H9 (cell line): ENCODE results near the gene METTL2A. TPM values are rescaled to one million over a fixed set of nuclear protein-coding genes. Genes with fewer than 3 reads are reported as not detected.

Experiments used
- DNase-seq: peaks from one replicate; pipeline ENCODE4 v3.0.0-alpha.2; 2017
- H2AFZ ChIP-seq: one replicate; pipeline ENCODE4 v1.6.1; 2013; ENCODE audit warnings: mild to moderate bottlenecking, low read length, control low read depth, moderate library complexity
- H2AK5ac ChIP-seq: 2 replicates; pipeline ENCODE4 v1.6.1; 2013; ENCODE audit warnings: low read length, control low read depth, mixed read lengths; ENCODE audit not compliant: insufficient read length
- H2BK120ac ChIP-seq: one replicate; pipeline ENCODE4 v1.6.1; 2013; ENCODE audit warnings: low read depth, mild to moderate bottlenecking, low read length, control low read depth, inconsistent platforms; ENCODE audit not compliant: poor library complexity, severe bottlenecking
- H2BK12ac ChIP-seq: 2 replicates; pipeline ENCODE4 v1.6.1; 2013; ENCODE audit warnings: low read length, control low read depth, mixed read lengths, low read depth; ENCODE audit not compliant: insufficient read length
- H2BK15ac ChIP-seq: 2 replicates; pipeline ENCODE4 v1.6.1; 2013; ENCODE audit warnings: low read depth, low read length, control low read depth
- H2BK20ac ChIP-seq: one replicate; pipeline ENCODE4 v1.6.1; 2013; ENCODE audit warnings: low read depth, mild to moderate bottlenecking, low read length, control low read depth, inconsistent platforms; ENCODE audit not compliant: poor library complexity, severe bottlenecking
- H2BK5ac ChIP-seq: 2 replicates; pipeline ENCODE4 v1.6.1; 2013; ENCODE audit warnings: low read length, control low read depth, mixed read lengths; ENCODE audit not compliant: insufficient read length
- H3K14ac ChIP-seq: 2 replicates; pipeline ENCODE4 v1.6.1; 2013; ENCODE audit warnings: low read length, control low read depth; ENCODE audit not compliant: insufficient read depth
- H3K18ac ChIP-seq: 2 replicates; pipeline ENCODE4 v1.6.1; 2013; ENCODE audit warnings: low read depth, mild to moderate bottlenecking, mixed read lengths, low read length, control low read depth; ENCODE audit not compliant: insufficient read length
- H3K23ac ChIP-seq: 2 replicates; pipeline ENCODE4 v1.6.1; 2013; ENCODE audit warnings: low read length, control low read depth, mixed read lengths, low read depth; ENCODE audit not compliant: insufficient read length
- H3K23me2 ChIP-seq: 2 replicates; pipeline ENCODE4 v1.6.1; 2013; ENCODE audit warnings: low read depth, mild to moderate bottlenecking, mixed read lengths, low read length, control low read depth; ENCODE audit not compliant: insufficient read length, poor library complexity, severe bottlenecking
- H3K27ac ChIP-seq: 2 replicates; pipeline ENCODE4 v1.5.1; 2013; ENCODE audit warnings: low read length, control low read depth, mixed read lengths, low read depth; ENCODE audit not compliant: insufficient read length
- H3K27me3 ChIP-seq: 2 replicates; pipeline ENCODE4 v1.6.1; 2013; ENCODE audit warnings: low read length, control low read depth, inconsistent platforms; ENCODE audit not compliant: insufficient read depth
- H3K4ac ChIP-seq: 2 replicates; pipeline ENCODE4 v1.6.1; 2013; ENCODE audit warnings: low read depth, mild to moderate bottlenecking, control low read depth, inconsistent platforms, low read length, moderate library complexity
- H3K4me1 ChIP-seq: 2 replicates; pipeline ENCODE4 v1.6.1; 2013; ENCODE audit warnings: low read length, control low read depth, inconsistent platforms; ENCODE audit not compliant: insufficient read depth
- H3K4me2 ChIP-seq: 2 replicates; pipeline ENCODE4 v1.6.1; 2013; ENCODE audit warnings: low read length, control low read depth, mixed read lengths; ENCODE audit not compliant: insufficient read length, insufficient read depth
- H3K56ac ChIP-seq: 2 replicates; pipeline ENCODE4 v1.6.1; 2013; ENCODE audit warnings: low read depth, mild to moderate bottlenecking, mixed read lengths, low read length, control low read depth; ENCODE audit not compliant: insufficient read length
- H3K79me1 ChIP-seq: 2 replicates; pipeline ENCODE4 v1.6.1; 2013; ENCODE audit warnings: low read depth, mild to moderate bottlenecking, moderate library complexity, low read length, control low read depth, inconsistent platforms; ENCODE audit not compliant: insufficient read depth, poor library complexity, severe bottlenecking
- H3K79me2 ChIP-seq: 2 replicates; pipeline ENCODE4 v1.6.1; 2013; ENCODE audit warnings: low read length, control low read depth, inconsistent platforms; ENCODE audit not compliant: insufficient read depth
- H3K9ac ChIP-seq: 2 replicates; pipeline ENCODE4 v1.6.1; 2013; ENCODE audit warnings: low read length, control low read depth, mixed read lengths; ENCODE audit not compliant: insufficient read length; ENCODE audit errors: extremely low read depth
- H3K9me3 ChIP-seq: one replicate; pipeline ENCODE4 v1.6.1; 2013; ENCODE audit warnings: low read depth, low read length, inconsistent platforms; ENCODE audit not compliant: control insufficient read depth
- H3T11ph ChIP-seq: one replicate; pipeline ENCODE4 v1.6.1; 2013; ENCODE audit warnings: mild to moderate bottlenecking, low read length, control low read depth, inconsistent platforms
- H4K20me1 ChIP-seq: one replicate; pipeline ENCODE4 v1.6.1; 2013; ENCODE audit not compliant: control insufficient read depth, insufficient read length, insufficient read depth
- H4K5ac ChIP-seq: 2 replicates; pipeline ENCODE4 v1.6.1; 2013; ENCODE audit warnings: low read depth, mild to moderate bottlenecking, mixed read lengths, low read length, control low read depth; ENCODE audit not compliant: insufficient read length
- H4K8ac ChIP-seq: replicated peaks from 2 replicates; pipeline ENCODE4 v1.6.1; 2013; ENCODE audit warnings: low read length, control low read depth, mixed read lengths, low read depth; ENCODE audit not compliant: insufficient read length
- H4K91ac ChIP-seq: 2 replicates; pipeline ENCODE4 v1.6.1; 2013; ENCODE audit warnings: low read depth, mild to moderate bottlenecking, moderate library complexity, mixed read lengths, low read length, control low read depth; ENCODE audit not compliant: insufficient read length
- H3K27ac Mint-ChIP-seq, 3 experiments: 2 replicates in 2 of 3; 3 replicates in 1 of 3; pipeline ENCODE4 v1.8.0; 2020 to 2021; ENCODE audit warnings: mixed read lengths in 3 of 3, mild to moderate bottlenecking in 1 of 3, moderate library complexity in 1 of 3
- H3K27me3 Mint-ChIP-seq: 2 replicates; pipeline ENCODE4 v1.8.0; 2021; ENCODE audit warnings: low read depth, mild to moderate bottlenecking, moderate library complexity, mixed read lengths
- H3K36me3 Mint-ChIP-seq, 3 experiments: 2 replicates in 2 of 3; 3 replicates in 1 of 3; pipeline ENCODE4 v1.8.0; 2020 to 2021; ENCODE audit warnings: low read depth in 3 of 3, mixed read lengths in 3 of 3; ENCODE audit not compliant: insufficient read depth in 1 of 3
- H3K4me1 Mint-ChIP-seq, 2 experiments: 2 replicates each; pipeline ENCODE4 v1.8.0; 2020; ENCODE audit warnings: mixed read lengths in 2 of 2
- H3K4me3 Mint-ChIP-seq, 2 experiments: 2 replicates in 1 of 2; 3 replicates in 1 of 2; pipeline ENCODE4 v1.8.0; 2020 to 2021; ENCODE audit warnings: mild to moderate bottlenecking in 2 of 2, mixed read lengths in 2 of 2, moderate library complexity in 1 of 2
- H3K9me3 Mint-ChIP-seq, 2 experiments: 2 replicates in 1 of 2; 3 replicates in 1 of 2; pipeline ENCODE4 v1.8.0; 2020; ENCODE audit warnings: mild to moderate bottlenecking in 2 of 2, mixed read lengths in 2 of 2, moderate library complexity in 1 of 2
- WGBS: extraction: QIAGEN DNeasy Blood & Tissue Kit; methylation state at CpG from one replicate; pipeline ENCODE4 v1.1.7; 2013; ENCODE audit warnings: missing lambda C conversion rate, low lambda C conversion rate, mixed read lengths; ENCODE audit not compliant: insufficient read length; ENCODE audit errors: extremely low coverage; 5-methylcytosine and 5-hydroxymethylcytosine counted together
- total RNA-seq: library from RNA; stranded (reverse); gene quantifications from 2 replicates; pipeline ENCODE4 v1.2.1, GENCODE V29; 2021
- TF ChIP-seq, protein P1 (sequence below): fragments of 200-600 bp; sonication (generic); conservative IDR thresholded peaks from 3 replicates; pipeline ENCODE4 v1.8.0; 2021; ENCODE audit warnings: antibody characterized with exemption, mild to moderate bottlenecking

The METTL2A gene
- total RNA-seq, 1 experiment from 2014 or later = 39.3 TPM

DNA sequence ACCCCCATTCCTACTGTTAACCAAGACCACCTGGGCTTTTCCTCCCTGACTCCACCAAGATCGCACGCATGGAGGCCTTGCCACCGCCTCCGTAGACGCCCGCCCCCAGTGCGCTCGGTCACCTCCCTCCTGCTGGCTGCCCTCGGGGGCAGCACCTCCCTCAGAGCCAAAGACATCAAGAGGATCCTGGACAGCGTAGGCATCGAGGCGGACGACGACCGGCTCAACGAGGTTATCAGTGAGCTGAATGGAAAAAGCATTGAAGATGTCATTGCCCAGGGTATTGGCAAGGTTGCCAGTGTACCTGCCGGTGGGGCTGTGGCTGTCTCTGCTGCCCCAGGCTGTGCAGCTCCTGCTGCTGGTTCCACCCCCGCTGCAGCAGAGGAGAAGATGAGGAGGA lies 42.1 kb upstream of the METTL2A start:
- no peaks in the 10 kb centered on the region for H3K9me3 ChIP-seq
- Mint-ChIP-seq H3K9me3 (no peaks in the 10 kb centered on the region), H3K27ac (no peak overlapping the region), H3K36me3 (no peaks in the 10 kb centered on the region), H3K27me3 (peaks cover 11% of the 10 kb centered on the region), H3K4me3 (no peak overlapping the region), H3K4me1 (no peaks in the 10 kb centered on the region)
- H3K27ac ChIP-seq = no peak overlapping the region
- H3K4me1 ChIP-seq = no peaks in the 10 kb centered on the region
- H3T11ph ChIP-seq = no peak overlapping the region
- H3K79me2 ChIP-seq = no peaks in the 10 kb centered on the region
- no peak overlapping the region for H3K4me2 ChIP-seq
- H2BK12ac ChIP-seq = no peak overlapping the region
- H2BK120ac ChIP-seq = no peak overlapping the region
- TF ChIP-seq, protein P1, sequence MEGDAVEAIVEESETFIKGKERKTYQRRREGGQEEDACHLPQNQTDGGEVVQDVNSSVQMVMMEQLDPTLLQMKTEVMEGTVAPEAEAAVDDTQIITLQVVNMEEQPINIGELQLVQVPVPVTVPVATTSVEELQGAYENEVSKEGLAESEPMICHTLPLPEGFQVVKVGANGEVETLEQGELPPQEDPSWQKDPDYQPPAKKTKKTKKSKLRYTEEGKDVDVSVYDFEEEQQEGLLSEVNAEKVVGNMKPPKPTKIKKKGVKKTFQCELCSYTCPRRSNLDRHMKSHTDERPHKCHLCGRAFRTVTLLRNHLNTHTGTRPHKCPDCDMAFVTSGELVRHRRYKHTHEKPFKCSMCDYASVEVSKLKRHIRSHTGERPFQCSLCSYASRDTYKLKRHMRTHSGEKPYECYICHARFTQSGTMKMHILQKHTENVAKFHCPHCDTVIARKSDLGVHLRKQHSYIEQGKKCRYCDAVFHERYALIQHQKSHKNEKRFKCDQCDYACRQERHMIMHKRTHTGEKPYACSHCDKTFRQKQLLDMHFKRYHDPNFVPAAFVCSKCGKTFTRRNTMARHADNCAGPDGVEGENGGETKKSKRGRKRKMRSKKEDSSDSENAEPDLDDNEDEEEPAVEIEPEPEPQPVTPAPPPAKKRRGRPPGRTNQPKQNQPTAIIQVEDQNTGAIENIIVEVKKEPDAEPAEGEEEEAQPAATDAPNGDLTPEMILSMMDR = no peak
- WGBS = no CpG with 5 or more reads among the region's 18 CpGs
- no peak overlapping the region for H3K18ac ChIP-seq
- no peak overlapping the region for H4K8ac ChIP-seq
- H4K20me1 ChIP-seq = no peaks in the 10 kb centered on the region
- no peak overlapping the region for H2BK15ac ChIP-seq
- no peak overlapping the region for H3K9ac ChIP-seq
- no peak overlapping the region for H2AK5ac ChIP-seq
- H3K27me3 ChIP-seq = no peaks in the 10 kb centered on the region
- H3K4ac ChIP-seq = no peak overlapping the region
- no peak overlapping the region for H4K91ac ChIP-seq
- no peak overlapping the region for H3K23ac ChIP-seq
- no peak for DNase-seq
- no peak overlapping the region for H2BK20ac ChIP-seq
- no peak overlapping the region for H3K14ac ChIP-seq
- no peak overlapping the region for H2AFZ ChIP-seq
- H3K79me1 ChIP-seq = no peaks in the 10 kb centered on the region
- no peaks in the 10 kb centered on the region for H3K23me2 ChIP-seq
- no peak overlapping the region for H4K5ac ChIP-seq
- H3K56ac ChIP-seq = no peak overlapping the region
- no peak overlapping the region for H2BK5ac ChIP-seq
